Measurements from ENCODE around the gene YKT6.

YKT6 gene

DNA sequence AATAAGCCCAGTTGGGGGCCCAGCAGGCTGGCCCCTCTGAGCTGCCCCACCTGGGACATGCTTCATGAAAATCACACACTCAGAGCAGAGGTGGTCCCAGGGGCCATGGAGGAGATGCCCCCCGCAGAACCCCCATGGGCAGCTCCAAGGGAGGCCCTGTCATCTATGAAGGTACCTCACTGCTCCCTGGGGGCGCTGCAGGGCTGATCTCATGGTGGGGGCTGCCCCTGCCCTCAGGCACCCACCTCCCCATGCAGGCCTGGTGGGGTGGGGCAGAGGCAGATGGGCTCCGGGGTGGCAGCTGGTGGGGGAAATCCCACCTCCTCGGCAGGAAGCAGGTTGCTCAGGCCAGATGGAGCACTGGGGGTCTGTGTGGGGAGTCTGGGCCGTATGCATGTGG is 60.5 kb downstream of the YKT6 start:
- DNase-seq: no peak

DNA sequence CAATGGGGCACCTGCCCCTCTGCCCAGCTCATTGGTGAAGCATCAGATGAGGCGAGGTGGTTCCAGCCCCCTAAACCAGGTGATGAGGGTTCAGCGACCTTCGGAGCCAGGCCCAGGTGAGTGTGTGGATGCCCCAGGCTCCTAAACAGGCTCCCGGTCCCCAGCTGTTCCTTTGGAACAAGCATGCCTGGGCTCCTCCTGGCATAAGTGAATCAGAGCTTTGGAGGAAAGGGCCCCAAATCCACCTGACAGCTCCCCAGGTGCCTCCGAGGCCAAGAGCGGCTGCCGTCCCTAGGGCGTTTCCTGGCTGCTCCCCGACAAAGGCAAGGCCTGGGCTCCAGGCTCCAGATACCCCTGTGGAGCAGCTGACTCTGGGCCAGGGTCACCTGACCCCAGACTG is 61.3 kb downstream of the YKT6 start:
- no peak for DNase-seq

DNA sequence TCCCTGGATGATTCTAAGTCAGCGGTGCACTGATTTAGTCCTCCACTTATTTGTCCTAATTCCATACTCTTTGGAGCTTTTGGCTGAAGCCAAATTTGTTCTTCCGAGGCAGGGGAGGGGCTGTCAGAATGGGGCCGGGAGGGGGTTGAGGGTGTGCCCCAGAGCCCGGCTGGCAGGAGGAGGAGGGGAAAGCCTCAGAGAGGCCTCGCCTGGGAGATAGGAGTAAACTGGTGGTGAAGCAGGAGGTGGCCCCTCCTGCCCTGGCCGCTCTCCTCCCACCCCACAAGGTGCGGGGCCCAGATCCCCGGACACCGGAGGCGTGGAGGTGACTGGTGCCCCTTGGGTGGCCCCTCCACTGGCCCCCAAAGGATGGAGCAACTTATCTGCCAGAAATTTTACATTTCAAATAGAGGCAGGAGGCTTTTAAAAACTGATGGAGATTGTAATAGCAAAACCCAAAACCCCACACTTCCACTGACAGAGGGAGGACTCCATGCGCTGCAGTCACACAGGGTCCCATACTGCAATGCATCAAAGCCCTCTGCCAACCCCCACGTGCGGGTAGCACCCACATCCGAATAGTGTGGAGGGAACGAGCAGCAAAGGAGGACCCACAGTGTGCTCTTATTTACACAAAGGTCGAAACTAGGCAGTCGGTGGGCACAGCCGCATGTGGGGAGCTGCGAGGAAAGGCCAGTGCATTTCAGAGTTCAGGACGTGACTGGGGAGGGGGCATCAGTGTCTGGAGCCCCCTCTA is 62.7 kb downstream of the YKT6 start:
- DNase-seq: no peak
